Measurements from ENCODE around the gene PRELID2. TPM values are rescaled to one million over a fixed set of nuclear protein-coding genes. Genes with fewer than 3 reads are reported as not detected.
"Not testable (repeated sequence)": the region's sequence is repeated elsewhere in the genome, so short reads cannot be mapped to it uniquely, and the experiment has no call there.

The PRELID2 gene
- total RNA-seq, 1 donor from 2014 or later: 7.7 TPM

- DNase-seq (ENCODE audit: low spot score): not testable (repeated sequence)
These were observed 36.6 kb downstream of the PRELID2 start for GRCh38 chr5:145798503-145798902.

- no peak for DNase-seq (ENCODE audit: low spot score)
These were observed 37.8 kb downstream of the PRELID2 start for GRCh38 chr5:145797336-145797735.

- no peak for DNase-seq (ENCODE audit: low spot score)
These were observed 38.8 kb downstream of the PRELID2 start for GRCh38 chr5:145796318-145796717.

GRCh38 chr5:145793574-145793973 is 41.6 kb downstream of the PRELID2 start:
- no peak for DNase-seq (ENCODE audit: low spot score)

GRCh38 chr5:145792840-145793239 is 42.3 kb downstream of the PRELID2 start:
- no peak for DNase-seq (ENCODE audit: low spot score)

GRCh38 chr5:145791866-145792265 is 43.3 kb downstream of the PRELID2 start:
- DNase-seq (ENCODE audit: low spot score): no peak

- DNase-seq (ENCODE audit: low spot score): no peak
These were observed 47.1 kb downstream of the PRELID2 start for GRCh38 chr5:145787996-145788395.

GRCh38 chr5:145787507-145787906 is 47.6 kb downstream of the PRELID2 start:
- DNase-seq (ENCODE audit: low spot score): no peak

- DNase-seq (ENCODE audit: low spot score): no peak
These were observed 48.1 kb downstream of the PRELID2 start for GRCh38 chr5:145787001-145787400.

GRCh38 chr5:145780982-145781381 is 54.2 kb downstream of the PRELID2 start:
- no peak for DNase-seq (ENCODE audit: low spot score)

- no peak for DNase-seq (ENCODE audit: low spot score)
These were observed 56.8 kb downstream of the PRELID2 start for GRCh38 chr5:145778144-145778900.

GRCh38 chr5:145777445-145778063 is 57.6 kb downstream of the PRELID2 start:
- DNase-seq (ENCODE audit: low spot score): no peak

- no peak for DNase-seq (ENCODE audit: low spot score)
These were observed 58.3 kb downstream of the PRELID2 start for GRCh38 chr5:145776886-145777285.

- no peak for DNase-seq (ENCODE audit: low spot score)
These were observed 59.2 kb downstream of the PRELID2 start for GRCh38 chr5:145775893-145776444.

- DNase-seq (ENCODE audit: low spot score): no peak
These were observed 59.7 kb downstream of the PRELID2 start for GRCh38 chr5:145775411-145775810.

- DNase-seq (ENCODE audit: low spot score): no peak
These were observed 60.7 kb downstream of the PRELID2 start for GRCh38 chr5:145774442-145774841.

- no peak for DNase-seq (ENCODE audit: low spot score)
These were observed 62.7 kb downstream of the PRELID2 start for GRCh38 chr5:145772466-145772865.

- no peak for DNase-seq (ENCODE audit: low spot score)
These were observed 66.3 kb downstream of the PRELID2 start for GRCh38 chr5:145768863-145769262.

GRCh38 chr5:145764325-145764724 is 70.8 kb downstream of the PRELID2 start:
- DNase-seq (ENCODE audit: low spot score): no peak

- no peak for DNase-seq (ENCODE audit: low spot score)
These were observed 72.3 kb downstream of the PRELID2 start for GRCh38 chr5:145762833-145763232.

GRCh38 chr5:145761254-145761653 is 73.9 kb downstream of the PRELID2 start:
- DNase-seq (ENCODE audit: low spot score): no peak

GRCh38 chr5:145760660-145761059 is 74.5 kb downstream of the PRELID2 start:
- no peak for DNase-seq (ENCODE audit: low spot score)

GRCh38 chr5:145752947-145753346 is 82.2 kb downstream of the PRELID2 start:
- no peak for DNase-seq (ENCODE audit: low spot score)
